ENCODE data around the gene NLRP12.

GRCh38 chr19:53866865-53867224 lies 42.7 kb upstream of the NLRP12 start:
- TF ChIP-seq, protein P1, sequence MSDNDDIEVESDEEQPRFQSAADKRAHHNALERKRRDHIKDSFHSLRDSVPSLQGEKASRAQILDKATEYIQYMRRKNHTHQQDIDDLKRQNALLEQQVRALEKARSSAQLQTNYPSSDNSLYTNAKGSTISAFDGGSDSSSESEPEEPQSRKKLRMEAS (IDR thresholded peaks at IDR 0.05; ENCODE audit: insufficient read depth, insufficient read length), result no peak
- TF ChIP-seq POLR2A (IDR thresholded peaks at IDR 0.05; ENCODE audit: low read depth, low read length), result no peak
- TF ChIP-seq, protein P2, sequence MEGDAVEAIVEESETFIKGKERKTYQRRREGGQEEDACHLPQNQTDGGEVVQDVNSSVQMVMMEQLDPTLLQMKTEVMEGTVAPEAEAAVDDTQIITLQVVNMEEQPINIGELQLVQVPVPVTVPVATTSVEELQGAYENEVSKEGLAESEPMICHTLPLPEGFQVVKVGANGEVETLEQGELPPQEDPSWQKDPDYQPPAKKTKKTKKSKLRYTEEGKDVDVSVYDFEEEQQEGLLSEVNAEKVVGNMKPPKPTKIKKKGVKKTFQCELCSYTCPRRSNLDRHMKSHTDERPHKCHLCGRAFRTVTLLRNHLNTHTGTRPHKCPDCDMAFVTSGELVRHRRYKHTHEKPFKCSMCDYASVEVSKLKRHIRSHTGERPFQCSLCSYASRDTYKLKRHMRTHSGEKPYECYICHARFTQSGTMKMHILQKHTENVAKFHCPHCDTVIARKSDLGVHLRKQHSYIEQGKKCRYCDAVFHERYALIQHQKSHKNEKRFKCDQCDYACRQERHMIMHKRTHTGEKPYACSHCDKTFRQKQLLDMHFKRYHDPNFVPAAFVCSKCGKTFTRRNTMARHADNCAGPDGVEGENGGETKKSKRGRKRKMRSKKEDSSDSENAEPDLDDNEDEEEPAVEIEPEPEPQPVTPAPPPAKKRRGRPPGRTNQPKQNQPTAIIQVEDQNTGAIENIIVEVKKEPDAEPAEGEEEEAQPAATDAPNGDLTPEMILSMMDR (IDR thresholded peaks at IDR 0.05; ENCODE audit: extremely low read depth in 1 of 2, insufficient read depth in 1 of 2, low read depth in 1 of 2, low read length in 2 of 2), result no peak
- TF ChIP-seq EZH2 (IDR thresholded peaks at IDR 0.05; ENCODE audit: borderline replicate concordance, low read depth, low read length, severe bottlenecking), result no peak
- no peak for TF ChIP-seq POLR2AphosphoS5 (IDR thresholded peaks at IDR 0.05; ENCODE audit: insufficient read depth, low read depth, low read length)
- no peak for TF ChIP-seq MYC (IDR thresholded peaks at IDR 0.05; ENCODE audit: low read depth, low read length)
